NOMO-1 treated with DMSO at 0.1 percent for 48 hours (cell line): Measurements from ENCODE around the gene DIP2C.
"Not testable (repeated sequence)": the region's sequence is repeated elsewhere in the genome, so short reads cannot be mapped to it uniquely, and the experiment has no call there.

Source experiments
- DNase-seq: peaks from one replicate; lab custom pipeline; 2025; ENCODE audit not compliant: unreplicated experiment; lab: John Stamatoyannopoulos, UW

The DIP2C gene

GRCh38 chr10:396535-397220, 292.8 kb downstream of the DIP2C start:
- DNase-seq: no peak

GRCh38 chr10:396107-396506, 293.4 kb downstream of the DIP2C start:
- no peak for DNase-seq

- DNase-seq: no peak
Measured at GRCh38 chr10:395665-396064, 293.8 kb downstream of the DIP2C start.

- DNase-seq: not testable (repeated sequence)
Measured at GRCh38 chr10:394439-395101, 294.9 kb downstream of the DIP2C start.

DNA sequence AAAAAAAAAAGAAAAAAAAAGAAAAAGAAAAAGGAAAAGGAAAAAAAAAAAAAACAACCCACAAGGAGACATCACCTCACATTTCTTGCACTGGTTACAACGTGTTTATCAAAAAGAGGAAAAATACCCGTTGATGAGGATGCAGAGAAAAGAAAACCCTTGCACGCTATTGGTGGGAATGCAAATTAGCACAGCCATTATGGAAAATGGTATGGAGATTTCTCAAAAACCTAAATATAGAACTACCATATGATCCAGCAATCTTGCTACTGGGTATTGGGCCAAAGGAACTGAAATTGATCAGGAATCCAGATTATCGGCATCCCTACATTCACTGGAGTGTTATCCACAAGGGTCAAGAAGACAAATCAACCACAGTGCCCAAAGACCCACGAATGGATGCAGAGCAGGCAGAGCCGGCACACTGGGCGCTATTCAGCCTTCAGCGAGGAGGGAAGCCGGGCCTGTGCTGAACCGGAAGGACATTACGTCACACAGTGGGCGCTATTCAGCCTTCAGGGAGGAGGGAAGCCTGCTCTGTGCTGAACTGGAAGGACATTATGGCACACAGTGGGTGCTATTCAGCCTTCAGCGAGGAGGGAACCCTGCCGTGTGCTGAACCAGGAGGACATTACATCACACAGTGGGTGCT, 295.6 kb downstream of the DIP2C start:
- no peak for DNase-seq

GRCh38 chr10:393106-393745, 296.2 kb downstream of the DIP2C start:
- no peak for DNase-seq

GRCh38 chr10:392705-393037, 296.8 kb downstream of the DIP2C start:
- no peak for DNase-seq

DNA sequence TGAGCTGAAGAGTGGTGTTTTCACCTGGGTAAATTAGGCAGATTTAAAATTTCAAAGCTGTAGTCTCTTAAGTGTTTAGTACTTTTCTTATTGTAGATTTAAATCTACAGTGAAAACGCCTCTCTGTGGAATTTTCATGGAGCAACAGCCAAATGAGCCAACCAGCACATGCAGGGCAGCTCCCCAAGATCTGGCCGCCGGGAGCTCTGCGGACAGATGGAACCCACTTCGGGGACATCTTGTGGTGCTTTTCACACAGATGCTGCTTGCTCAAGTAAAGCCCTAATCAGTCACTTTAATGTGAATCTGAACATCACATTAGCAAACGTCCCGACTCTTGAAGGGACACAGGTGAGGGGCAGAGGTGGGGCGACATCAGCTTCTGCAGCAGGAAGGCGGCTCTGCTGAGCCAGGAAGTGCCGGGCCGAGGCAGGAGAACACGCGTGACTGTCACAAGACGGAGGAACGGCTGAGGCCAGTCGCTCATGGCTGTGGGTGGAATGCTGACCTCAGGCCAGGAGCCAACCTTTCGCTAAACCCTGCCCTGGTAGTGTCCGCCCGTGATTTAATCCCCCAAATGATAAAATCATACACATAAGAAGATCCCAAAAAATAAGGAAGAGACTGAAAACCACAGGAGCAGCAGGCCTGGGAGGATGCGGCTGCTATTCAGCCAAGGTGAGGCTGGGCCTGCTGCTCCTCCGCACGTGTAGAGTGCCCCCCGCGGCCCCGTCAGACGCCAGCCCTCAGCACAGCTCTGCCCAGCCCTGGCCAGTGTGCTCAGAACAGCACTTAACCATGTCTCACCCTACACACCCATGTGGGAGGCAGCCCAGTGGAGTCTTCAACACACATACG, 297.4 kb downstream of the DIP2C start:
- DNase-seq: no peak

- no peak for DNase-seq
Measured at GRCh38 chr10:391305-391704, 298.2 kb downstream of the DIP2C start.

- no peak for DNase-seq
Measured at GRCh38 chr10:390449-391100, 298.9 kb downstream of the DIP2C start.

- DNase-seq: no peak
Measured at GRCh38 chr10:389836-390448, 299.5 kb downstream of the DIP2C start.

DNA sequence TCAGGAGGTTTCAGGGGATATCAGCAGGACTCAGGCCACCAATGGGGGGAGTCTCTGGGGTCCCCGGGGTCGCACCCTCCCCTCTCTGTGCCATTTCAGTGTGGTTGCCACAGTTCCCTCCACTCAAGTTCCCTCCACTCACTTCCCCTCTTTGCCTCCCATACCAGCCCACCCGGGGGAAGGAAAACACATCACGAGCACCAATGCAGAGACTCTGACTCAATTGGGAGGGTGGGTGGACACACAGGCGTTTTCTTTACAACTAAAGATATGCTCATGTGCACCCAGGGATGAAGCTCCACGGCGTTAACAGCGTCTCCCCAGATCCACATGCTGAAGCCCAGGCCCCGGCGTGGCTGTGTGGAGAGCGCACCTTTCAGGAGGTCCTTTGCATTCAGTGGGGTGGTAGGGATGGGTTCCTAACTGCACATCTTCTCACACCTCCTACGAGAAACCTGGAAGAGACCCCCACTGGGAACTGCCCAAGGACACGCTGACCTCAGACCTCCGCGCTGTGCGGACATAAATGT, 300.1 kb downstream of the DIP2C start:
- DNase-seq: no peak

DNA sequence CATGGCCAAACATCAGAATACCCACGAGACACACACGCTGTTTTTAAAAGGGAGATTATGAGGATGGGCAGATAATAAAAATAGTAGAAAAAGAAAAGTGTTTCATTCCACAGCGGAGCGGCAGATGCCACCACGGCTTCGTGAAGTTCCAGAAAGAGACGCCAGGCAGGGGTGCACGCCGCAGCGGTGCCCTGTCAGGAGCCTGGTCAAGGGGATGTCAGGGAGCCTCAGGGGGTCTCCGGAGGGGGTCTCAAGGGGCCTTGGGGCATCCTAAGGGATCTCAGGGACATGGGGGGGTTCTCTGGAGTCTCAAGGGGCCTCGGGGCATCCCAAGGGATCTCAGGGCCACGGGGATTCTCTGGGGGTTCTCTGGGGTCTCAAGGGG, 300.8 kb downstream of the DIP2C start:
- no peak for DNase-seq

- DNase-seq: peak; percentile 57
Measured at GRCh38 chr10:387909-388660, 301.4 kb downstream of the DIP2C start.

DNA sequence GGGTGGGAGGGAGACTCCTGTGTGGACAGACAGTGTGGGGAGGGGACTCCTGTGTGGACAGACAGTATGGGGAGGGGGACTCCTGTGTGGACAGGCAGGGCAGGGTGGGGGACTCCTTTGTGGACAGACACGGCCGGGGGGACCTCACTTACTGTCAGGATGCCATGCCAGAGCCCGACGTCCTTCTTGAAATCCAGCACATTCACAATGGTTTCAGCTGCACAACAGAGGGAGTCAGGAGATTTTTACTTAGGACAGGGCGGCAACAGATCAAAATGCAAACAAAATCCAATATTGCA, 301.9 kb downstream of the DIP2C start:
- no peak for DNase-seq

DNA sequence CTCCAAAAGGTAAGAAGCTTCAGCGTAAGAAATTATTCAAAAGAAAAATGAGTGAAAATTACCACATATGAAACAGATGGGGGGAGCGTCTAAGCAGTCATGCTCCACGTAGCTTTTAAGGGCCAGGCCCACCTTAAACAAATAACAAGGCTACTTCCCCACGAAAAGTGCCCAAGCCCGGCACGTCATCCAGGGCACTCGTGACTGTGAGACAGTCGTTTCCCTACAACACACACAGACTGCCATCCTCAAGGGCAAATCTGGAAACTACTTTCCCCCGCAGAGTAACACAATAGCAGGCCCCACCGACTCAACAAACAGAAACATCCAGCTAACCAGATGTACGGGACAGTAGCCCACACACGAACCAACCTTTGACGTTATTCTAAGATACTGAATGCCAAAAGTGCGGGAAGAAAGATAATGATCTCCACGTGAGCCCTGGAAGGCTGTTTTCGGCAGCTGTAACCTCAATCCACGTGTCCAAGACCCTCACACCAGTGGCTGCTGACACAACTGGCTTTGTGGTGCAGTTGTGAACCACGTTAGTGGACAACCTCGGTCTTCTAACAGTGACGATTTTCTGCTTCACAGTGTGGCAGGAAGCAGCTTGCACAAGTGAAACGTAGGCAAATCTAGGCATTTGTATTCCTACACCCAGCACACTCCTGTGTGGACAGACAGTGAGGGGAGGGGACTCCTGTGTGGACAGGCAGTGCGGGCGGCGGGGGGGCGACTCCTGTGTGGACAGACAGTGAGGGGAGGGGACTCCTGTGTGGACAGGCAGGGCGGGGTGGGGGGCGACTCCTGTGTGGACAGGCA, 302.5 kb downstream of the DIP2C start:
- no peak for DNase-seq

GRCh38 chr10:385571-386300, 303.7 kb downstream of the DIP2C start:
- no peak for DNase-seq
